GM12872 (cell line): ENCODE data around the gene CDC42EP3.

Source experiments
- TF ChIP-seq, protein P1 (sequence below): IDR thresholded peaks from 3 replicates; pipeline ENCODE4 v1.5.1; 2011; ENCODE audit warnings: low read depth, mild to moderate bottlenecking, low read length, moderate library complexity; ENCODE audit not compliant: insufficient read depth

CDC42EP3 gene

DNA sequence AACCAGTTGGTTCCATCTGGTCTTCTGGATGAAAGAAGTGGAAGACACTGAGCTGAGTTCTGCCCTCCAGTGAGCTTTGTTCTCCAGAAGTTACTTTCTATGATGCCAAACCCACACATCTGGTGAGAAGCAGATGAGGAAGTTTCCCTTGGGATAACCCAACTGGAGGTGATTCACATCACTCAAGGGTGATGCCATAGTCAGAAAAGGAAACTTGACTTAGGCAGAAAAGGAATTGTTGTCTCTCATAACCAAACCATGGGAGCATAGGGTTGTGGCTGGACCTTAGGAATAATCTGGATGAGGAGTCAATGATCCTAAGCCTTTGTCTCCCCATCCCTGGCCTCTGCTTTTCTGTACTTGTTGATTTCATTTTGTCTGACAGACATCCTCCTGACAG, 43.7 kb downstream of the CDC42EP3 start:
- TF ChIP-seq, protein P1, sequence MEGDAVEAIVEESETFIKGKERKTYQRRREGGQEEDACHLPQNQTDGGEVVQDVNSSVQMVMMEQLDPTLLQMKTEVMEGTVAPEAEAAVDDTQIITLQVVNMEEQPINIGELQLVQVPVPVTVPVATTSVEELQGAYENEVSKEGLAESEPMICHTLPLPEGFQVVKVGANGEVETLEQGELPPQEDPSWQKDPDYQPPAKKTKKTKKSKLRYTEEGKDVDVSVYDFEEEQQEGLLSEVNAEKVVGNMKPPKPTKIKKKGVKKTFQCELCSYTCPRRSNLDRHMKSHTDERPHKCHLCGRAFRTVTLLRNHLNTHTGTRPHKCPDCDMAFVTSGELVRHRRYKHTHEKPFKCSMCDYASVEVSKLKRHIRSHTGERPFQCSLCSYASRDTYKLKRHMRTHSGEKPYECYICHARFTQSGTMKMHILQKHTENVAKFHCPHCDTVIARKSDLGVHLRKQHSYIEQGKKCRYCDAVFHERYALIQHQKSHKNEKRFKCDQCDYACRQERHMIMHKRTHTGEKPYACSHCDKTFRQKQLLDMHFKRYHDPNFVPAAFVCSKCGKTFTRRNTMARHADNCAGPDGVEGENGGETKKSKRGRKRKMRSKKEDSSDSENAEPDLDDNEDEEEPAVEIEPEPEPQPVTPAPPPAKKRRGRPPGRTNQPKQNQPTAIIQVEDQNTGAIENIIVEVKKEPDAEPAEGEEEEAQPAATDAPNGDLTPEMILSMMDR, result no peak

GRCh38 chr2:37625796-37626571, 45.5 kb downstream of the CDC42EP3 start:
- TF ChIP-seq, protein P1, result no peak

DNA sequence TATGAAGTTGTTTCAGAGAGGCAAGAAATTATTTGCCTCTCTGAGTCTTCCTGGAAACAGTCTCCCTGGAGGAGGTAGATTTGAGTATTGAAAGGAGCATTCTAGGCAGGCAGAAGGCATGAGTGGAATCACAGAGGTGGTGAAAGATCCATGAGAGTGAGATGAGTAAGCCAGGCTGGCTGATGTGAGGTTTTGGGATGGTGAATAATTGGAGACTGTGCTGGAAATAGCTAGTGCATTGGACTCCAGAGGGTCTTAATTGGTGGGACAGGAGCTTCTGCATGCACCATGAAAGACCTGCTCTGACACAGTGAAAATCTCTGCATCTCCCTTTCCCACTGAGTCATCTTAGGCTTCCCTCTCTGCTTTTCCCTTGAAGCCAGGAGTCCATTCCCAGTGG, 46.3 kb downstream of the CDC42EP3 start:
- TF ChIP-seq, protein P1, result no peak

GRCh38 chr2:37623971-37624900, 47.2 kb downstream of the CDC42EP3 start:
- TF ChIP-seq, protein P1, result no peak

- TF ChIP-seq, protein P1, result no peak
Measured at GRCh38 chr2:37623406-37623805, 48.0 kb downstream of the CDC42EP3 start.

- TF ChIP-seq, protein P1, result no peak
Measured at GRCh38 chr2:37622450-37623100, 48.9 kb downstream of the CDC42EP3 start.

DNA sequence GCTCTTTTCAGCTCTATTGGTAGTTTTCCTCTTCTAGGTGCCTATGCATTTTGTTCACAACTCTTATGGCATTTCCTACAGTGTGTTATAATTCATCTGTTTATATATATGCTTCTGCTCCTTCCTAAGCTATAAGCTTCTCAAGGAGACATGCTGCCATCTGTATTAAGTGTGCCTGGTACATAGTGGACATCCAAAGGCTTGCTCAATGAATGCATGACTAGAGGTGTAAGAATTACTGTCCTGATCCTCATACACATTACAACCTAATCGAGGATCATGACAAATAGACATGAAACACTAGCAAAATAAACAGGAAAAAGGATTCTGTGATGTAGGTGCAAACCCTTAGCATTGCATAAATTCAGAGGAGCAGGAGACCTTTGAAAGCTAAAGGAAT, 50.2 kb downstream of the CDC42EP3 start:
- TF ChIP-seq, protein P1, result no peak
